WTC11 (cell line): ENCODE measurements around the gene SULF2. TPM values are rescaled to one million over a fixed set of nuclear protein-coding genes. Genes with fewer than 3 reads are reported as not detected.

Source experiments
- ATAC-seq: fragments of 200-7000 bp; cut with Tn5 transposase; 2 replicates; pipeline ENCODE4 v1.10.0; 2021; ENCODE audit warnings: mild to moderate bottlenecking, moderate library complexity
- CTCF ChIA-PET: fragments of 300-600 bp; sonication (Branson Sonifier 250); formaldehyde crosslinking; loops from one replicate; lab custom pipeline; 2021; ENCODE audit warnings: antibody characterized with exemption; lab: Charles Lee
- POLR2A ChIA-PET: fragments of 350-600 bp; sonication (Branson Sonifier 250); formaldehyde crosslinking; loops from one replicate; lab custom pipeline; 2021; ENCODE audit warnings: antibody characterized with exemption; lab: Charles Lee
- DNase-seq: peaks from one replicate; pipeline ENCODE4 v3.0.0; 2021; ENCODE audit warnings: low spot score
- H3K27ac Mint-ChIP-seq: 2 replicates; pipeline ENCODE4 v1.8.0; 2021; ENCODE audit warnings: mixed read lengths
- H3K27me3 Mint-ChIP-seq: 2 replicates; pipeline ENCODE4 v1.8.0; 2021; ENCODE audit warnings: low read depth, mild to moderate bottlenecking, moderate library complexity, mixed read lengths
- H3K36me3 Mint-ChIP-seq: 2 replicates; pipeline ENCODE4 v1.8.0; 2021; ENCODE audit warnings: mixed read lengths
- H3K4me1 Mint-ChIP-seq: 2 replicates; pipeline ENCODE4 v1.8.0; 2022; ENCODE audit warnings: mixed read lengths
- H3K4me3 Mint-ChIP-seq: 2 replicates; pipeline ENCODE4 v1.8.0; 2021; ENCODE audit warnings: mild to moderate bottlenecking, moderate library complexity, mixed read lengths
- H3K9me3 Mint-ChIP-seq: 2 replicates; pipeline ENCODE4 v1.8.0; 2021; ENCODE audit warnings: mixed read lengths
- ARID4B ChIP-seq: sonication (generic); formaldehyde crosslinking; IDR thresholded peaks from 2 replicates; pipeline ENCODE4 v1.8.0; 2023; ENCODE audit warnings: missing genetic modification reagents, mild to moderate bottlenecking, borderline replicate concordance
- ATF6 ChIP-seq: sonication (generic); formaldehyde crosslinking; IDR thresholded peaks from 2 replicates; pipeline ENCODE4 v1.8.1; 2023; ENCODE audit warnings: mild to moderate bottlenecking, missing genetic modification reagents
- CREM ChIP-seq: sonication (generic); formaldehyde crosslinking; IDR thresholded peaks from 2 replicates; pipeline ENCODE4 v1.8.1; 2022; ENCODE audit warnings: mild to moderate bottlenecking, missing genetic modification reagents, moderate library complexity
- ELF4 ChIP-seq: sonication (generic); formaldehyde crosslinking; IDR thresholded peaks from 2 replicates; pipeline ENCODE4 v1.8.1; 2022; ENCODE audit warnings: low read depth, mild to moderate bottlenecking, moderate library complexity, missing genetic modification reagents
- IRF2 ChIP-seq: sonication (generic); formaldehyde crosslinking; IDR thresholded peaks from 2 replicates; pipeline ENCODE4 v1.8.0; 2022; ENCODE audit warnings: low read depth, missing genetic modification reagents, borderline replicate concordance
- JAZF1 ChIP-seq: fragments of 250-450 bp; sonication (Bioruptor Pico); IDR thresholded peaks from 2 replicates; pipeline ENCODE4 v1.9.0; 2021; ENCODE audit warnings: moderate library complexity, mild to moderate bottlenecking, inconsistent platforms
- NFATC4 ChIP-seq: fragments of 250-450 bp; sonication (Bioruptor Pico); IDR thresholded peaks from 2 replicates; pipeline ENCODE4 v1.9.0; 2021; ENCODE audit warnings: mild to moderate bottlenecking
- PRRX2 ChIP-seq: fragments of 250-450 bp; sonication (Bioruptor Pico); IDR thresholded peaks from 2 replicates; pipeline ENCODE4 v1.8.0; 2021; ENCODE audit warnings: mild to moderate bottlenecking
- RELA ChIP-seq: sonication (generic); formaldehyde crosslinking; IDR thresholded peaks from 2 replicates; pipeline ENCODE4 v1.8.1; 2022; ENCODE audit warnings: missing genetic modification reagents, mild to moderate bottlenecking, borderline replicate concordance
- SMAD3 ChIP-seq: sonication (generic); formaldehyde crosslinking; IDR thresholded peaks from 2 replicates; pipeline ENCODE4 v1.8.0; 2022; ENCODE audit warnings: missing genetic modification reagents, mild to moderate bottlenecking, borderline replicate concordance
- SMAD4 ChIP-seq: sonication (generic); formaldehyde crosslinking; IDR thresholded peaks from 2 replicates; pipeline ENCODE4 v1.8.0; 2022; ENCODE audit warnings: mild to moderate bottlenecking, missing genetic modification reagents
- SP1 ChIP-seq: sonication (generic); formaldehyde crosslinking; conservative IDR thresholded peaks from 2 replicates; pipeline ENCODE4 v1.8.1; 2022; ENCODE audit warnings: missing genetic modification reagents
- ZNF138 ChIP-seq: sonication (generic); formaldehyde crosslinking; conservative IDR thresholded peaks from 2 replicates; pipeline ENCODE4 v1.8.1; 2022; ENCODE audit warnings: mild to moderate bottlenecking, moderate library complexity, missing genetic modification reagents
- ZNF317 ChIP-seq: sonication (generic); formaldehyde crosslinking; IDR thresholded peaks from 2 replicates; pipeline ENCODE4 v1.8.1; 2023; ENCODE audit warnings: low read depth, mild to moderate bottlenecking, moderate library complexity, missing genetic modification reagents, borderline replicate concordance
- ZNF423 ChIP-seq: fragments of 250-450 bp; sonication (Bioruptor Pico); IDR thresholded peaks from 2 replicates; pipeline ENCODE4 v2.1.2; 2022; ENCODE audit warnings: mild to moderate bottlenecking, moderate library complexity
- total RNA-seq: library from RNA; stranded (reverse); gene quantifications from 3 replicates; pipeline ENCODE4 v1.2.3, GENCODE V29; 2021
- TF ChIP-seq, protein P1 (sequence below): sonication (generic); formaldehyde crosslinking; IDR thresholded peaks from 2 replicates; pipeline ENCODE4 v1.8.1; 2022; ENCODE audit warnings: low read depth, missing genetic modification reagents, borderline replicate concordance
- TF ChIP-seq, protein P2 (sequence below): sonication (generic); formaldehyde crosslinking; IDR thresholded peaks from 2 replicates; pipeline ENCODE4 v1.8.1; 2022; ENCODE audit warnings: missing genetic modification reagents, borderline replicate concordance
- TF ChIP-seq, protein P3 (sequence below): fragments of 200-600 bp; IDR thresholded peaks from 2 replicates; pipeline ENCODE4 v1.8.0; 2022; ENCODE audit warnings: antibody characterized with exemption
- TF ChIP-seq, protein P4 (sequence below): fragments of 250-450 bp; sonication (Bioruptor Pico); IDR thresholded peaks from 2 replicates; pipeline ENCODE4 v1.9.0; 2021; ENCODE audit warnings: mild to moderate bottlenecking

The SULF2 gene
- total RNA-seq, 1 experiment from 2014 or later = 36.0 TPM

GRCh38 chr20:47747669-47748031 is 37.6 kb downstream of the SULF2 start (continued):
- no peak for TF ChIP-seq ARID4B (CRISPR knock-in tag)
- no peak for TF ChIP-seq SP1 (CRISPR knock-in tag)
- TF ChIP-seq SMAD4 (CRISPR knock-in tag) = no peak

DNA sequence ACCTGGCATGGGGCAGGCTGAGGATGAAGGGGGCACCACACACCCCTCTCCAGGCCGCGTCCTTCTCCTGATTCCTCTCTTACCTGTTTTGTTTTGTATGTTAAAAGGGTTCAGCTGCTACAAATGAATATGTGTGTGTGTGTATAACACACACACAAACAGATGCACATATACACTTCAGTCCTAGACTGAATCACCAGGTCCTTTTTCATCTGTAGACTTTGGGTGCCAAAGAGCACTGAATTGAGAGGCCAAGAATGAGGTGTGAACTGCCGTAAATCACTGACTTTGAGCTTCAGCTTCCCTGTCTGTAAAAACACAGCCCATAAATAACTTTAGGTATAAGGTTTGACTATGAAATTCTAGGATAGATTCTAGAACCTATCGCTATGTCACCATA is 40.5 kb downstream of the SULF2 start:
- ChIA-PET CTCF (no interaction called here), POLR2A (no interaction called here)
- Mint-ChIP-seq H3K9me3 (no peaks in the 10 kb centered on the region), H3K27ac (no peak overlapping the region), H3K27me3 (no peaks in the 10 kb centered on the region; the same call in 1 of the 2 replicates), H3K4me1 (peaks cover 15% of the 10 kb centered on the region), H3K4me3 (no peak overlapping the region), H3K36me3 (no peaks in the 10 kb centered on the region)
- DNase-seq (no peak), ATAC-seq (no peak)
- TF ChIP-seq ZNF317 (no peak), IRF2 (CRISPR knock-in tag) (no peak), NFATC4 (CRISPR knock-in tag) (no peak), CREM (CRISPR knock-in tag) (no peak), RELA (no peak), SMAD4 (CRISPR knock-in tag) (no peak), PRRX2 (CRISPR knock-in tag) (no peak), ATF6 (no peak), SMAD3 (CRISPR knock-in tag) (no peak), ELF4 (CRISPR knock-in tag) (no peak), JAZF1 (CRISPR knock-in tag) (no peak), ZNF138 (CRISPR knock-in tag) (no peak), ZNF423 (CRISPR knock-in tag) (no peak)
- TF ChIP-seq, protein P1, sequence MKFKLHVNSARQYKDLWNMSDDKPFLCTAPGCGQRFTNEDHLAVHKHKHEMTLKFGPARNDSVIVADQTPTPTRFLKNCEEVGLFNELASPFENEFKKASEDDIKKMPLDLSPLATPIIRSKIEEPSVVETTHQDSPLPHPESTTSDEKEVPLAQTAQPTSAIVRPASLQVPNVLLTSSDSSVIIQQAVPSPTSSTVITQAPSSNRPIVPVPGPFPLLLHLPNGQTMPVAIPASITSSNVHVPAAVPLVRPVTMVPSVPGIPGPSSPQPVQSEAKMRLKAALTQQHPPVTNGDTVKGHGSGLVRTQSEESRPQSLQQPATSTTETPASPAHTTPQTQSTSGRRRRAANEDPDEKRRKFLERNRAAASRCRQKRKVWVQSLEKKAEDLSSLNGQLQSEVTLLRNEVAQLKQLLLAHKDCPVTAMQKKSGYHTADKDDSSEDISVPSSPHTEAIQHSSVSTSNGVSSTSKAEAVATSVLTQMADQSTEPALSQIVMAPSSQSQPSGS (CRISPR knock-in tag) = no peak
- TF ChIP-seq, protein P2, sequence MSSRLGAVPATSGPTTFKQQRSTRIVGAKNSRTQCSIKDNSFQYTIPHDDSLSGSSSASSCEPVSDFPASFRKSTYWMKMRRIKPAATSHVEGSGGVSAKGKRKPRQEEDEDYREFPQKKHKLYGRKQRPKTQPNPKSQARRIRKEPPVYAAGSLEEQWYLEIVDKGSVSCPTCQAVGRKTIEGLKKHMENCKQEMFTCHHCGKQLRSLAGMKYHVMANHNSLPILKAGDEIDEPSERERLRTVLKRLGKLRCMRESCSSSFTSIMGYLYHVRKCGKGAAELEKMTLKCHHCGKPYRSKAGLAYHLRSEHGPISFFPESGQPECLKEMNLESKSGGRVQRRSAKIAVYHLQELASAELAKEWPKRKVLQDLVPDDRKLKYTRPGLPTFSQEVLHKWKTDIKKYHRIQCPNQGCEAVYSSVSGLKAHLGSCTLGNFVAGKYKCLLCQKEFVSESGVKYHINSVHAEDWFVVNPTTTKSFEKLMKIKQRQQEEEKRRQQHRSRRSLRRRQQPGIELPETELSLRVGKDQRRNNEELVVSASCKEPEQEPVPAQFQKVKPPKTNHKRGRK = no peak
- TF ChIP-seq, protein P3, sequence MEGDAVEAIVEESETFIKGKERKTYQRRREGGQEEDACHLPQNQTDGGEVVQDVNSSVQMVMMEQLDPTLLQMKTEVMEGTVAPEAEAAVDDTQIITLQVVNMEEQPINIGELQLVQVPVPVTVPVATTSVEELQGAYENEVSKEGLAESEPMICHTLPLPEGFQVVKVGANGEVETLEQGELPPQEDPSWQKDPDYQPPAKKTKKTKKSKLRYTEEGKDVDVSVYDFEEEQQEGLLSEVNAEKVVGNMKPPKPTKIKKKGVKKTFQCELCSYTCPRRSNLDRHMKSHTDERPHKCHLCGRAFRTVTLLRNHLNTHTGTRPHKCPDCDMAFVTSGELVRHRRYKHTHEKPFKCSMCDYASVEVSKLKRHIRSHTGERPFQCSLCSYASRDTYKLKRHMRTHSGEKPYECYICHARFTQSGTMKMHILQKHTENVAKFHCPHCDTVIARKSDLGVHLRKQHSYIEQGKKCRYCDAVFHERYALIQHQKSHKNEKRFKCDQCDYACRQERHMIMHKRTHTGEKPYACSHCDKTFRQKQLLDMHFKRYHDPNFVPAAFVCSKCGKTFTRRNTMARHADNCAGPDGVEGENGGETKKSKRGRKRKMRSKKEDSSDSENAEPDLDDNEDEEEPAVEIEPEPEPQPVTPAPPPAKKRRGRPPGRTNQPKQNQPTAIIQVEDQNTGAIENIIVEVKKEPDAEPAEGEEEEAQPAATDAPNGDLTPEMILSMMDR = no peak
- TF ChIP-seq, protein P4, sequence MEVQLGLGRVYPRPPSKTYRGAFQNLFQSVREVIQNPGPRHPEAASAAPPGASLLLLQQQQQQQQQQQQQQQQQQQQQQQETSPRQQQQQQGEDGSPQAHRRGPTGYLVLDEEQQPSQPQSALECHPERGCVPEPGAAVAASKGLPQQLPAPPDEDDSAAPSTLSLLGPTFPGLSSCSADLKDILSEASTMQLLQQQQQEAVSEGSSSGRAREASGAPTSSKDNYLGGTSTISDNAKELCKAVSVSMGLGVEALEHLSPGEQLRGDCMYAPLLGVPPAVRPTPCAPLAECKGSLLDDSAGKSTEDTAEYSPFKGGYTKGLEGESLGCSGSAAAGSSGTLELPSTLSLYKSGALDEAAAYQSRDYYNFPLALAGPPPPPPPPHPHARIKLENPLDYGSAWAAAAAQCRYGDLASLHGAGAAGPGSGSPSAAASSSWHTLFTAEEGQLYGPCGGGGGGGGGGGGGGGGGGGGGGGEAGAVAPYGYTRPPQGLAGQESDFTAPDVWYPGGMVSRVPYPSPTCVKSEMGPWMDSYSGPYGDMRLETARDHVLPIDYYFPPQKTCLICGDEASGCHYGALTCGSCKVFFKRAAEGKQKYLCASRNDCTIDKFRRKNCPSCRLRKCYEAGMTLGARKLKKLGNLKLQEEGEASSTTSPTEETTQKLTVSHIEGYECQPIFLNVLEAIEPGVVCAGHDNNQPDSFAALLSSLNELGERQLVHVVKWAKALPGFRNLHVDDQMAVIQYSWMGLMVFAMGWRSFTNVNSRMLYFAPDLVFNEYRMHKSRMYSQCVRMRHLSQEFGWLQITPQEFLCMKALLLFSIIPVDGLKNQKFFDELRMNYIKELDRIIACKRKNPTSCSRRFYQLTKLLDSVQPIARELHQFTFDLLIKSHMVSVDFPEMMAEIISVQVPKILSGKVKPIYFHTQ (CRISPR knock-in tag) = no peak
